ENCODE results near the gene ZDHHC14.

The ZDHHC14 gene

GRCh38 chr6:157663261-157663660 lies 282.3 kb downstream of the ZDHHC14 start:
- no peaks in the 10 kb centered on the region for H3K36me3 ChIP-seq (ENCODE audit: low read depth)
- peaks cover 4% of the 10 kb centered on the region for H3K4me1 ChIP-seq (ENCODE audit: insufficient read depth, poor library complexity, severe bottlenecking)
- H3K27me3 ChIP-seq (ENCODE audit: insufficient read depth, poor library complexity, severe bottlenecking), result no peaks in the 10 kb centered on the region
- H3K27ac ChIP-seq (ENCODE audit: poor library complexity, severe bottlenecking), result no peak overlapping the region
- no peak for TF ChIP-seq CTCF (IDR thresholded peaks at IDR 0.05; ENCODE audit: poor library complexity, severe bottlenecking)
- ATAC-seq (ENCODE audit: low read depth) (no peak), DNase-seq (ENCODE audit: low spot score) (no peak)
- H3K9me3 ChIP-seq (ENCODE audit: severe bottlenecking), result no peaks in the 10 kb centered on the region
- no peak overlapping the region for H3K4me3 ChIP-seq (ENCODE audit: severe bottlenecking)

GRCh38 chr6:157665180-157665579 lies 284.2 kb downstream of the ZDHHC14 start:
- TF ChIP-seq CTCF (IDR thresholded peaks at IDR 0.05; ENCODE audit: poor library complexity, severe bottlenecking), result no peak
- DNase-seq (ENCODE audit: low spot score), result no peak
- Histone ChIP-seq H3K27me3 (ENCODE audit: insufficient read depth, poor library complexity, severe bottlenecking) (no peaks in the 10 kb centered on the region), H3K4me3 (ENCODE audit: severe bottlenecking) (no peak overlapping the region), H3K36me3 (ENCODE audit: low read depth) (no peaks in the 10 kb centered on the region), H3K27ac (ENCODE audit: poor library complexity, severe bottlenecking) (no peak overlapping the region), H3K4me1 (ENCODE audit: insufficient read depth, poor library complexity, severe bottlenecking) (peaks cover 12% of the 10 kb centered on the region), H3K9me3 (ENCODE audit: severe bottlenecking) (no peaks in the 10 kb centered on the region)
- no peak for ATAC-seq (ENCODE audit: low read depth)

- no peaks in the 10 kb centered on the region for H3K9me3 ChIP-seq (ENCODE audit: severe bottlenecking)
- H3K36me3 ChIP-seq (ENCODE audit: low read depth), result no peaks in the 10 kb centered on the region
- no peak overlapping the region for H3K4me3 ChIP-seq (ENCODE audit: severe bottlenecking)
- ATAC-seq (ENCODE audit: low read depth), result no peak
- no peak overlapping the region for H3K27ac ChIP-seq (ENCODE audit: poor library complexity, severe bottlenecking)
- DNase-seq (ENCODE audit: low spot score), result no peak
- TF ChIP-seq CTCF (IDR thresholded peaks at IDR 0.05; ENCODE audit: poor library complexity, severe bottlenecking), result no peak
- peaks cover 12% of the 10 kb centered on the region for H3K4me1 ChIP-seq (ENCODE audit: insufficient read depth, poor library complexity, severe bottlenecking)
- no peaks in the 10 kb centered on the region for H3K27me3 ChIP-seq (ENCODE audit: insufficient read depth, poor library complexity, severe bottlenecking)
Observed at GRCh38 chr6:157666729-157667128, 285.7 kb downstream of the ZDHHC14 start.

GRCh38 chr6:157667211-157668008 lies 286.4 kb downstream of the ZDHHC14 start:
- Histone ChIP-seq H3K9me3 (ENCODE audit: severe bottlenecking) (no peaks in the 10 kb centered on the region), H3K27ac (ENCODE audit: poor library complexity, severe bottlenecking) (no peak overlapping the region), H3K36me3 (ENCODE audit: low read depth) (no peaks in the 10 kb centered on the region), H3K4me1 (ENCODE audit: insufficient read depth, poor library complexity, severe bottlenecking) (peaks cover 12% of the 10 kb centered on the region), H3K4me3 (ENCODE audit: severe bottlenecking) (no peak overlapping the region), H3K27me3 (ENCODE audit: insufficient read depth, poor library complexity, severe bottlenecking) (no peaks in the 10 kb centered on the region)
- TF ChIP-seq CTCF (IDR thresholded peaks at IDR 0.05; ENCODE audit: poor library complexity, severe bottlenecking), result peak; percentile 96
- DNase-seq (ENCODE audit: low spot score) (no peak), ATAC-seq (ENCODE audit: low read depth) (peak; percentile 63)

- Histone ChIP-seq H3K27ac (ENCODE audit: poor library complexity, severe bottlenecking) (no peak overlapping the region), H3K36me3 (ENCODE audit: low read depth) (no peaks in the 10 kb centered on the region), H3K9me3 (ENCODE audit: severe bottlenecking) (no peaks in the 10 kb centered on the region), H3K27me3 (ENCODE audit: insufficient read depth, poor library complexity, severe bottlenecking) (no peaks in the 10 kb centered on the region), H3K4me1 (ENCODE audit: insufficient read depth, poor library complexity, severe bottlenecking) (peaks cover 12% of the 10 kb centered on the region), H3K4me3 (ENCODE audit: severe bottlenecking) (no peak overlapping the region)
- no peak for TF ChIP-seq CTCF (IDR thresholded peaks at IDR 0.05; ENCODE audit: poor library complexity, severe bottlenecking)
- DNase-seq (ENCODE audit: low spot score) (no peak), ATAC-seq (ENCODE audit: low read depth) (no peak)
Observed at GRCh38 chr6:157668009-157668401, 287.0 kb downstream of the ZDHHC14 start.
